Central memory CD8-positive, alpha-beta T cell (primary cell): ENCODE measurements around the gene BAIAP2.

Experiments used
- ATAC-seq: fragments of 150-1000 bp; cut with Tn5 transposase; replicated peaks from 2 replicates; pipeline ENCODE4 v1.10.0; 2022; ENCODE audit warnings: mild to moderate bottlenecking, moderate FRiP score, moderate number of reproducible peaks; ENCODE audit not compliant: poor library complexity, severe bottlenecking; ENCODE audit errors: extremely low read depth
- DNase-seq, 2 donors: peaks; one replicate each; pipeline ENCODE4 v3.0.0; 2021; ENCODE audit warnings: low spot score in 2 of 2
- H3K27ac Mint-ChIP-seq: one replicate; pipeline ENCODE4 v1.8.0; 2022; ENCODE audit warnings: low read depth, mild to moderate bottlenecking, moderate library complexity, mixed read lengths
- H3K27me3 Mint-ChIP-seq: one replicate; pipeline ENCODE4 v1.8.0; 2022; ENCODE audit warnings: mixed read lengths
- H3K36me3 Mint-ChIP-seq: one replicate; pipeline ENCODE4 v1.8.0; 2022; ENCODE audit warnings: mild to moderate bottlenecking, moderate library complexity, mixed read lengths; ENCODE audit not compliant: insufficient read depth
- H3K4me1 Mint-ChIP-seq: one replicate; pipeline ENCODE4 v1.8.0; 2022; ENCODE audit warnings: mixed read lengths
- H3K4me3 Mint-ChIP-seq: one replicate; pipeline ENCODE4 v1.8.0; 2022; ENCODE audit warnings: mild to moderate bottlenecking, moderate library complexity, mixed read lengths
- H3K9me3 Mint-ChIP-seq: one replicate; pipeline ENCODE4 v1.8.0; 2022; ENCODE audit warnings: mixed read lengths

The BAIAP2 gene, protein sequence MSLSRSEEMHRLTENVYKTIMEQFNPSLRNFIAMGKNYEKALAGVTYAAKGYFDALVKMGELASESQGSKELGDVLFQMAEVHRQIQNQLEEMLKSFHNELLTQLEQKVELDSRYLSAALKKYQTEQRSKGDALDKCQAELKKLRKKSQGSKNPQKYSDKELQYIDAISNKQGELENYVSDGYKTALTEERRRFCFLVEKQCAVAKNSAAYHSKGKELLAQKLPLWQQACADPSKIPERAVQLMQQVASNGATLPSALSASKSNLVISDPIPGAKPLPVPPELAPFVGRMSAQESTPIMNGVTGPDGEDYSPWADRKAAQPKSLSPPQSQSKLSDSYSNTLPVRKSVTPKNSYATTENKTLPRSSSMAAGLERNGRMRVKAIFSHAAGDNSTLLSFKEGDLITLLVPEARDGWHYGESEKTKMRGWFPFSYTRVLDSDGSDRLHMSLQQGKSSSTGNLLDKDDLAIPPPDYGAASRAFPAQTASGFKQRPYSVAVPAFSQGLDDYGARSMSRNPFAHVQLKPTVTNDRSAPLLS

GRCh38 chr17:81034779-81035520 lies at the start of gene BAIAP2:
Gene BAIAP2 (plus strand): TSS chr17:81035151. CDS start chr17:81035255, 104 bp downstream.
- peak within 1 kb of the TSS; percentile 80 for H3K4me3 Mint-ChIP-seq

GRCh38 chr17:80986046-80986445 lies 48.9 kb upstream of the BAIAP2 start:
- Mint-ChIP-seq H3K4me3 (no peak overlapping the region), H3K9me3 (no peaks in the 10 kb centered on the region), H3K27ac (no peak overlapping the region), H3K27me3 (peaks cover 11% of the 10 kb centered on the region), H3K36me3 (peaks cover 2% of the 10 kb centered on the region), H3K4me1 (peaks cover 12% of the 10 kb centered on the region)
- ATAC-seq (no peak), DNase-seq (no peak)

More at GRCh38 chr17:81034779-81035520, at the start of gene BAIAP2:
- peaks cover 2% of the 10 kb centered on the region for H3K36me3 Mint-ChIP-seq
- H3K9me3 Mint-ChIP-seq: no peaks in the 10 kb centered on the region
- peaks cover 19% of the 10 kb centered on the region for H3K27me3 Mint-ChIP-seq
- DNase-seq: peak; percentile 79 to 89
- ATAC-seq: peak; percentile 86
- H3K4me1 Mint-ChIP-seq: peaks cover 17% of the 10 kb centered on the region
- peak within 1 kb of the TSS; percentile 83 for H3K27ac Mint-ChIP-seq

DNA sequence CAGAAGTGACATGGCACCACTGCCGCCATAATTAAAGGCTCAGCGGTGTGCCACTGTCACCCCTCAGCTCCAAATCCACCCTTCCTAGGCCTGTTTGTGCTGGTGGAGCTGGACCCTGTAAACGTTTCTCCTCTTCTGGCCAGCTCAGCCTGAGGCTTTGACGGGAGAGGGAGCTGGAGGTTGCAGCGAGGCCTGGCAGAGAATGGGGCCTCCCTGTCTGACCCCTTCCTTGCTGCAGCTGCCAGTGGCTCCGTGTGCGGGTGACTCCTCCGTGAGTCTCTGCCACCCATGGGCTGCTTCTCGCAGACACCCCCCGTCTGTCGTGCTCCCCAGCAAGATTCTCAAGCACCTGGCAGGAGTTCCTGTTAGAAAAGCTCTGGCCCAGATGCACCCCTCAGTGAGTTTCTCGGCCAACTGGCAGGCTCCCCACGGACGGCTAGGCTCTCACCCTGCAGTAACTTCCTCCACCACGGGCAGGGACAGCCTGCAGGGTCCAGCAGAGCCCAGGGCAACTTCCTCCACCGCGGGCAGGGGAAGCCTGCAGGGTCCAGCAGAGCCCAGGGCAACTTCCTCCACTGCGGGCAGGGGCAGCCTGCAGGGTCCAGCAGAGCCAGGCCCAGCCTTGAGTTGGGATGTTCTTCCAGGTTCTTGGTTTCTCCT lies 48.0 kb upstream of the BAIAP2 start:
- no peaks in the 10 kb centered on the region for H3K9me3 Mint-ChIP-seq
- DNase-seq (no peak), ATAC-seq (no peak)
- H3K27ac Mint-ChIP-seq: no peak overlapping the region
- peaks cover 9% of the 10 kb centered on the region for H3K27me3 Mint-ChIP-seq
- peaks cover 6% of the 10 kb centered on the region for H3K36me3 Mint-ChIP-seq
- peaks cover 12% of the 10 kb centered on the region for H3K4me1 Mint-ChIP-seq
- no peak overlapping the region for H3K4me3 Mint-ChIP-seq

DNA sequence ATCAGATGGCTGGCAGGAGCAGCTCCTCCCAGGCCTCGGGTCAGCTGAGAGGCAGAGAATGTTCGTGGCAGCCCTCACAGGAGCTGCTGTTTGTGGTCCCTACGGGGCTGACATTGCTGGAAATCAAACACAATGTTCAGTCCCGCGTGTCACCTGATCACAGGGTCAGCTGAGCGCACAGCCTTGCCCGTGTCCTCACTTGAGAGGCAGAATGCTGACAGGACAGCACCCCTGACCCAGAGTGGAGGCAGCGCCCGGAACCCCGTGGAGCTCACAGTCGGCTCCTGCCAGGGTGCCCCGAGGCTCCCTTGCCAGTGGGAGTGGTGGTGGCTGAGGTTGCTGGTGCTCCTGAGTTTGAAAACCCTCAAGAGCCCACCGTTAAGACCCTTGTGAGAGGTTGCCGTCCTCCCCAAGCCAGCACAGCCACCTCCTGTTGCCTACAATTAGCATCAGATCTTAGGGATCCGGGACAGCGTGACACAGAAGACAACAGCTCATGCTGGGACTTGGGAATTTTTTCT lies 47.0 kb upstream of the BAIAP2 start:
- DNase-seq (no peak), ATAC-seq (no peak)
- no peaks in the 10 kb centered on the region for H3K9me3 Mint-ChIP-seq
- H3K4me3 Mint-ChIP-seq: no peak overlapping the region
- H3K27me3 Mint-ChIP-seq: peaks cover 4% of the 10 kb centered on the region
- peaks cover 8% of the 10 kb centered on the region for H3K36me3 Mint-ChIP-seq
- no peak overlapping the region for H3K27ac Mint-ChIP-seq
- H3K4me1 Mint-ChIP-seq: peaks cover 17% of the 10 kb centered on the region

DNA sequence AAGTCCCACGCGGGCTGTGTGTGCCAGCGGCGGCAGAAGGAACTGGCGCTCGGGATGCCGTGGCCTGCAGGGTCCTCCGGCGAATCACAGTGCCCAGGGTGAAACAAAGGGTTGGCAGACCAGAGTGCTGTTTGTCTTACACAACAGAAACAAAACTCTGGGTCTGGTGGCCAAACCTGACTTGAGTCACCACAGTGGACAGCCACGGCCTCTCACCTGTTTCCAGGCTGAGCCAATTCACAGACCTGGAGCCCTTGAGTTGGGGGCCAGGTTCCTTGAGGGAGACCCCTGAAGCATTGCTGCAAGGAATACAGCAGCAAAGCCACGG lies 45.4 kb upstream of the BAIAP2 start:
- Mint-ChIP-seq H3K4me3 (peak overlapping the region; percentile 79), H3K4me1 (peaks cover 24% of the 10 kb centered on the region), H3K27me3 (no peaks in the 10 kb centered on the region), H3K27ac (no peak overlapping the region), H3K36me3 (peaks cover 10% of the 10 kb centered on the region), H3K9me3 (no peaks in the 10 kb centered on the region)
- DNase-seq (no peak), ATAC-seq (no peak)

- Mint-ChIP-seq H3K4me3 (peak overlapping the region; percentile 79), H3K36me3 (peaks cover 13% of the 10 kb centered on the region), H3K4me1 (peaks cover 24% of the 10 kb centered on the region), H3K27me3 (no peaks in the 10 kb centered on the region), H3K27ac (peak overlapping the region; percentile 88), H3K9me3 (no peaks in the 10 kb centered on the region)
- no peak for DNase-seq
- ATAC-seq: peak; percentile 42
Measured at GRCh38 chr17:80990921-80991644, 43.9 kb upstream of the BAIAP2 start.

- ATAC-seq (peak; percentile 53), DNase-seq (peak; percentile 56)
- H3K36me3 Mint-ChIP-seq: peaks cover 13% of the 10 kb centered on the region
- H3K9me3 Mint-ChIP-seq: no peaks in the 10 kb centered on the region
- H3K27me3 Mint-ChIP-seq: no peaks in the 10 kb centered on the region
- H3K4me3 Mint-ChIP-seq: peak within 1 kb of the TSS; percentile 79
- peaks cover 24% of the 10 kb centered on the region for H3K4me1 Mint-ChIP-seq
- peak within 1 kb of the TSS; percentile 88 for H3K27ac Mint-ChIP-seq
Measured at GRCh38 chr17:80991645-80992076, 43.3 kb upstream of the BAIAP2 start, which contains the start of gene CHMP6. Gene CHMP6 (plus strand): TSS chr17:80991841. CDS start chr17:80991919, 78 bp downstream.

GRCh38 chr17:80992077-80992947 lies 42.6 kb upstream of the BAIAP2 start:
- DNase-seq (no peak), ATAC-seq (no peak)
- Mint-ChIP-seq H3K4me1 (peaks cover 24% of the 10 kb centered on the region), H3K4me3 (peak overlapping the region; percentile 79), H3K27me3 (no peaks in the 10 kb centered on the region), H3K27ac (peak overlapping the region; percentile 59), H3K9me3 (no peaks in the 10 kb centered on the region), H3K36me3 (peaks cover 13% of the 10 kb centered on the region)

- no peak for DNase-seq
- no peak for ATAC-seq
- peak overlapping the region; percentile 74 for H3K4me3 Mint-ChIP-seq
- peaks cover 24% of the 10 kb centered on the region for H3K4me1 Mint-ChIP-seq
- no peaks in the 10 kb centered on the region for H3K27me3 Mint-ChIP-seq
- peak overlapping the region; percentile 59 for H3K27ac Mint-ChIP-seq
- peaks cover 16% of the 10 kb centered on the region for H3K36me3 Mint-ChIP-seq
- H3K9me3 Mint-ChIP-seq: no peaks in the 10 kb centered on the region
Measured at GRCh38 chr17:80992948-80993624, 41.9 kb upstream of the BAIAP2 start.

DNA sequence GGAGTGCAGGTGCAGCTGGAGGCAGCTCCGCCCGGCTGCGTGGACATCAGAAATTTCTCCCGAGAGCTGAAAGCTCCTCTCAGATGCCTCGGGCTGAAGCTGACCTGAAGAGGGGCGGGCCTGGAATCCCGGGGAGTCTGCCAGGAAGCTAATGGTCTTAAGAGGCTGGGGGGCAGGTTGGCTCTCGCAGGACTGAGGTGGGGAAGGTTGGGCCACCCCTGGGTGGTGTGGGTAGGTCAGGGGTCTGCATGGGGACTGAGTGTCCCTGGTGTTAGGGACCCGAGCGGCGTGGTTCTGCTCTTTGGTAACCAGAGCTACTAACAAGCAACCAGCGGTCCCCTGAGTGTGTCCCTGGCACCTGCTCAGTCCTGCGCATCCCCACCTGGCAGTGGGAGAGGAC lies 39.8 kb upstream of the BAIAP2 start:
- H3K27me3 Mint-ChIP-seq: no peaks in the 10 kb centered on the region
- no peak for DNase-seq
- no peak overlapping the region for H3K4me3 Mint-ChIP-seq
- no peak overlapping the region for H3K27ac Mint-ChIP-seq
- no peaks in the 10 kb centered on the region for H3K9me3 Mint-ChIP-seq
- ATAC-seq: no peak
- H3K36me3 Mint-ChIP-seq: peaks cover 16% of the 10 kb centered on the region
- H3K4me1 Mint-ChIP-seq: peaks cover 22% of the 10 kb centered on the region
